ENCODE results near the gene NLRP1.
A peak's percentile ranks its signal among the peaks of the same experiment; 100 is the strongest.

NLRP1 gene

GRCh38 chr17:5500247-5500588 is 84.1 kb downstream of the NLRP1 start:
- peaks cover 16 to 29% (median 28%) of the 10 kb centered on the region in 10 experiments for H3K4me1 ChIP-seq
- TF ChIP-seq Cebpa-rat (IDR thresholded peaks at IDR 0.05) = no peak
- peaks cover 0 to 32% (median 6%) of the 10 kb centered on the region in 11 experiments; a peak in 11 of 22 replicates for H3K36me3 ChIP-seq
- H3K4me2 ChIP-seq = peak overlapping the region; percentile 92 to 100 (median 98)
- H4K20me1 ChIP-seq = peaks cover 0 to 54% (median 20%) of the 10 kb centered on the region in 11 experiments; a peak in 14 of 22 replicates
- H3K9ac ChIP-seq = peak overlapping the region; percentile 20 to 77 (median 64); a peak in 21 of 22 replicates
- peaks cover 21 to 26% (median 23%) of the 10 kb centered on the region in 11 experiments for H3K27me3 ChIP-seq
- peaks cover 0 to 2% (median 0%) of the 10 kb centered on the region in 11 experiments; a peak in 3 of 22 replicates for H3K9me3 ChIP-seq (replicated peaks in 1 of 11)
- peak overlapping the region; percentile 48 to 74 (median 65) for H3K4me3 ChIP-seq
- no peak overlapping the region for H3K27ac ChIP-seq

- peaks cover 21 to 26% (median 23%) of the 10 kb centered on the region in 11 experiments for H3K27me3 ChIP-seq
- peak overlapping the region; percentile 92 to 100 (median 98) for H3K4me2 ChIP-seq
- peak overlapping the region; percentile 20 to 77 (median 64); a peak in 20 of 22 replicates for H3K9ac ChIP-seq
- peak overlapping the region; percentile 48 to 74 (median 65) for H3K4me3 ChIP-seq
- no peak for TF ChIP-seq Cebpa-rat (IDR thresholded peaks at IDR 0.05)
- H3K4me1 ChIP-seq = peaks cover 16 to 29% (median 28%) of the 10 kb centered on the region in 10 experiments
- H4K20me1 ChIP-seq = peaks cover 0 to 50% (median 20%) of the 10 kb centered on the region in 11 experiments; a peak in 14 of 22 replicates
- peaks cover 0 to 7% (median 0%) of the 10 kb centered on the region in 11 experiments; a peak in 5 of 22 replicates for H3K9me3 ChIP-seq (replicated peaks in 1 of 11)
- peaks cover 0 to 26% (median 6%) of the 10 kb centered on the region in 11 experiments; a peak in 10 of 22 replicates for H3K36me3 ChIP-seq
- H3K27ac ChIP-seq = no peak overlapping the region
These were observed 84.7 kb downstream of the NLRP1 start for GRCh38 chr17:5499476-5500231.

- peaks cover 30 to 58% (median 35%) of the 10 kb centered on the region in 11 experiments for H3K36me3 ChIP-seq
These were observed 91.3 kb downstream of the NLRP1 start for GRCh38 chr17:5492970-5493369.

GRCh38 chr17:5488752-5489151 is 95.6 kb downstream of the NLRP1 start:
- no peak overlapping the region for H3K27ac ChIP-seq
- H3K4me3 ChIP-seq = no peak overlapping the region
- peaks cover 0 to 52% (median 17%) of the 10 kb centered on the region in 11 experiments; a peak in 16 of 22 replicates for H4K20me1 ChIP-seq
- peaks cover 26 to 34% (median 32%) of the 10 kb centered on the region in 10 experiments for H3K4me1 ChIP-seq
- H3K27me3 ChIP-seq = no peaks in the 10 kb centered on the region
- H3K9me3 ChIP-seq (replicated peaks in 1 of 11) = peaks cover 0 to 18% (median 10%) of the 10 kb centered on the region in 11 experiments; a peak in 16 of 22 replicates
- no peak for TF ChIP-seq Cebpa-rat (IDR thresholded peaks at IDR 0.05)
- H3K36me3 ChIP-seq = peaks cover 38 to 61% (median 48%) of the 10 kb centered on the region in 11 experiments
- no peak overlapping the region for H3K9ac ChIP-seq
- H3K4me2 ChIP-seq = peak overlapping the region in 1 of 11 experiments; percentile 93; a peak in 1 of 22 replicates

More at GRCh38 chr17:5492970-5493369, 91.3 kb downstream of the NLRP1 start:
- Histone ChIP-seq H3K27ac (no peak overlapping the region), H3K4me2 (no peak overlapping the region), H3K27me3 (no peaks in the 10 kb centered on the region; a peak in 2 of 22 replicates), H3K4me3 (no peak overlapping the region), H3K9me3 (replicated peaks in 1 of 11) (peaks cover 0 to 34% (median 11%) of the 10 kb centered on the region in 11 experiments; a peak in 16 of 22 replicates), H3K9ac (no peak overlapping the region), H4K20me1 (peaks cover 0 to 30% (median 13%) of the 10 kb centered on the region in 11 experiments; a peak in 15 of 22 replicates), H3K4me1 (peaks cover 3 to 10% (median 5%) of the 10 kb centered on the region in 10 experiments; a peak in 19 of 20 replicates)
- no peak for TF ChIP-seq Cebpa-rat (IDR thresholded peaks at IDR 0.05)

- no peak for TF ChIP-seq Cebpa-rat (IDR thresholded peaks at IDR 0.05)
- H3K36me3 ChIP-seq = peaks cover 54 to 76% (median 69%) of the 10 kb centered on the region in 11 experiments
These were observed 97.8 kb downstream of the NLRP1 start, which contains the start of gene MIS12 for GRCh38 chr17:5486206-5487124. MIS12 (plus strand) TSS chr17:5486566; CDS start chr17:5488863, 2,297 bp downstream.

GRCh38 chr17:5485270-5486205 is 98.8 kb downstream of the NLRP1 start, which contains the start of gene DERL2:
DERL2 (minus strand) TSS chr17:5486178; CDS start chr17:5486161, 17 bp downstream.
- Histone ChIP-seq H3K9ac (peak within 1 kb of the TSS; percentile 93 to 98 (median 97)), H4K20me1 (peaks cover 3 to 57% (median 23%) of the 10 kb centered on the region in 11 experiments; a peak in 16 of 22 replicates), H3K27ac (peak within 1 kb of the TSS; percentile 94 to 99 (median 97)), H3K4me2 (peak within 1 kb of the TSS; percentile 94 to 98 (median 97)), H3K27me3 (no peaks in the 10 kb centered on the region), H3K9me3 (replicated peaks in 1 of 11) (no peaks in the 10 kb centered on the region), H3K4me1 (peaks cover 26 to 39% (median 33%) of the 10 kb centered on the region in 10 experiments), H3K36me3 (peaks cover 58 to 76% (median 70%) of the 10 kb centered on the region in 11 experiments), H3K4me3 (peak within 1 kb of the TSS; percentile 83 to 100 (median 96))
- TF ChIP-seq Cebpa-rat (IDR thresholded peaks at IDR 0.05) = peak in 3 of 11 experiments; percentile 12 to 58 (median 49); a peak in 3 of 22 replicates

More at GRCh38 chr17:5486206-5487124, 97.8 kb downstream of the NLRP1 start, which contains the start of gene MIS12:
- peaks cover 3 to 56% (median 22%) of the 10 kb centered on the region in 11 experiments; a peak in 17 of 22 replicates for H4K20me1 ChIP-seq
- peak within 1 kb of the TSS; percentile 94 to 98 (median 97) for H3K4me2 ChIP-seq
- H3K27me3 ChIP-seq = no peaks in the 10 kb centered on the region
- H3K27ac ChIP-seq = peak within 1 kb of the TSS; percentile 94 to 99 (median 97)
- peaks cover 26 to 39% (median 33%) of the 10 kb centered on the region in 10 experiments for H3K4me1 ChIP-seq
- no peaks in the 10 kb centered on the region for H3K9me3 ChIP-seq (replicated peaks in 1 of 11)
- peak within 1 kb of the TSS; percentile 93 to 98 (median 97) for H3K9ac ChIP-seq
- H3K4me3 ChIP-seq = peak within 1 kb of the TSS; percentile 83 to 100 (median 96)

- Histone ChIP-seq H4K20me1 (peaks cover 0 to 35% (median 21%) of the 10 kb centered on the region in 11 experiments; a peak in 14 of 22 replicates), H3K27me3 (no peaks in the 10 kb centered on the region), H3K4me1 (peaks cover 12 to 22% (median 19%) of the 10 kb centered on the region in 10 experiments), H3K9me3 (replicated peaks in 1 of 11) (no peaks in the 10 kb centered on the region), H3K4me2 (no peak overlapping the region), H3K4me3 (no peak overlapping the region), H3K9ac (0 out of 22 replicates have a peak overlapping the region, but pooled peaks of 2 of the 11 experiments have one; percentile 9 to 25), H3K27ac (no peak overlapping the region), H3K36me3 (peaks cover 76 to 85% (median 83%) of the 10 kb centered on the region in 11 experiments)
- TF ChIP-seq Cebpa-rat (IDR thresholded peaks at IDR 0.05) = no peak
These were observed 102.9 kb downstream of the NLRP1 start for GRCh38 chr17:5481451-5481850.
